Liver (tissue), 9 donors: ENCODE results near the gene PRKD3. TPM values are rescaled to one million over a fixed set of nuclear protein-coding genes. Genes with fewer than 3 reads are reported as not detected.

Experiments
- DNase-seq: peaks from one replicate; pipeline ENCODE4 v3.0.0-alpha.2; 2017; ENCODE audit warnings: low spot score
- H3K27ac ChIP-seq, 2 donors: one replicate each; pipeline ENCODE4 v1.7.0; 2013; ENCODE audit warnings: inconsistent platforms in 2 of 2, low read length in 2 of 2, control low read depth in 1 of 2, low read depth in 1 of 2, mild to moderate bottlenecking in 1 of 2
- H3K27me3 ChIP-seq, 4 donors: one replicate each; pipeline versions ENCODE4 v1.6.1 to v1.7.0; 2013; ENCODE audit warnings: low read length in 3 of 4, inconsistent platforms in 1 of 4, mild to moderate bottlenecking in 1 of 4, moderate library complexity in 1 of 4; ENCODE audit not compliant: control insufficient read depth in 4 of 4, insufficient read depth in 4 of 4
- H3K36me3 ChIP-seq, 4 donors: one replicate each; pipeline versions ENCODE4 v1.6.1 to v1.7.0; 2013; ENCODE audit warnings: low read length in 3 of 4, mild to moderate bottlenecking in 3 of 4, low read depth in 1 of 4, moderate library complexity in 1 of 4; ENCODE audit not compliant: control insufficient read depth in 4 of 4, insufficient read depth in 3 of 4
- H3K4me1 ChIP-seq, 4 donors: one replicate each; pipeline versions ENCODE4 v1.6.1 to v1.7.0; 2013; ENCODE audit warnings: low read length in 3 of 4, mild to moderate bottlenecking in 3 of 4, moderate library complexity in 1 of 4; ENCODE audit not compliant: control insufficient read depth in 4 of 4, insufficient read depth in 4 of 4
- H3K4me3 ChIP-seq, 3 donors: one replicate each; pipeline versions ENCODE4 v1.6.1 to v1.7.0; 2013; ENCODE audit warnings: low read length in 3 of 3, control low read depth in 1 of 3, low read depth in 1 of 3, mild to moderate bottlenecking in 1 of 3
- H3K9ac ChIP-seq, 2 donors: one replicate each; pipeline ENCODE4 v1.7.0; 2013; ENCODE audit warnings: low read length in 2 of 2, mild to moderate bottlenecking in 2 of 2, moderate library complexity in 2 of 2, control low read depth in 1 of 2, low read depth in 1 of 2
- H3K9me3 ChIP-seq, 4 donors: one replicate each; pipeline versions ENCODE4 v1.6.1 to v1.7.0; 2013; ENCODE audit warnings: low read length in 3 of 4; ENCODE audit not compliant: control insufficient read depth in 4 of 4
- EGR1 ChIP-seq, 2 donors: IDR thresholded peaks; 2 replicates each; pipeline ENCODE4 v1.6.1; 2016 to 2018; ENCODE audit warnings: antibody characterized with exemption in 2 of 2, low read depth in 2 of 2
- FOXA1 ChIP-seq: IDR thresholded peaks from 2 replicates; pipeline ENCODE4 v1.6.1; 2016; ENCODE audit warnings: antibody characterized with exemption
- FOXA2 ChIP-seq: IDR thresholded peaks from 2 replicates; pipeline ENCODE4 v1.6.1; 2016; ENCODE audit warnings: antibody characterized with exemption
- GABPA ChIP-seq, 2 donors: IDR thresholded peaks in 1 of 2; conservative IDR thresholded peaks in 1 of 2; 2 replicates each; pipeline ENCODE4 v1.6.1; 2016; ENCODE audit warnings: antibody characterized with exemption in 2 of 2, mild to moderate bottlenecking in 1 of 2, moderate library complexity in 1 of 2
- HNF4A ChIP-seq, 2 donors: conservative IDR thresholded peaks; 2 replicates each; pipeline ENCODE4 v1.6.1; 2016; ENCODE audit warnings: antibody characterized with exemption in 2 of 2, mild to moderate bottlenecking in 2 of 2
- HNF4G ChIP-seq: IDR thresholded peaks from 2 replicates; pipeline ENCODE4 v1.6.1; 2016; ENCODE audit warnings: antibody characterized with exemption
- JUND ChIP-seq, 2 donors: IDR thresholded peaks; 2 replicates each; pipeline ENCODE4 v1.6.1; 2016; ENCODE audit warnings: antibody characterized with exemption in 2 of 2
- NR2F2 ChIP-seq: IDR thresholded peaks from 2 replicates; pipeline ENCODE4 v1.6.1; 2016; ENCODE audit warnings: antibody characterized with exemption
- RAD21 ChIP-seq, 2 donors: IDR thresholded peaks; 2 replicates each; pipeline ENCODE4 v1.6.1; 2016; ENCODE audit warnings: antibody characterized with exemption in 2 of 2, mild to moderate bottlenecking in 2 of 2
- RXRA ChIP-seq, 2 donors: IDR thresholded peaks; 2 replicates each; pipeline ENCODE4 v1.6.1; 2017 to 2018; ENCODE audit warnings: antibody characterized with exemption in 2 of 2, mild to moderate bottlenecking in 1 of 2
- SP1 ChIP-seq: IDR thresholded peaks from 2 replicates; pipeline ENCODE4 v1.6.1; 2018; ENCODE audit warnings: antibody characterized with exemption, mild to moderate bottlenecking
- TAF1 ChIP-seq: conservative IDR thresholded peaks from 2 replicates; pipeline ENCODE4 v1.6.1; 2016; ENCODE audit warnings: antibody characterized with exemption, mild to moderate bottlenecking
- YY1 ChIP-seq: IDR thresholded peaks from 2 replicates; pipeline ENCODE4 v1.6.1; 2016; ENCODE audit warnings: antibody characterized with exemption, mild to moderate bottlenecking
- WGBS: extraction: QIAGEN DNeasy Blood & Tissue Kit; methylation state at CpG from one replicate; pipeline ENCODE4 v1.1.7; 2013; 5-methylcytosine and 5-hydroxymethylcytosine counted together
- polyA plus RNA-seq, 2 donors: library from polyadenylated mRNA; stranded (reverse) in 1 of 2; unstranded in 1 of 2; fragments of 200-250 nt in 1 of 2; fragments of >200 nt in 1 of 2; fragmentation: Nextera tagmentation in 1 of 2; extraction: Ambion mirVana in 1 of 2; gene quantifications; one replicate each; pipeline versions ENCODE4 v1.2.1 to v1.2.3, GENCODE V29; 2013 to 2015
- total RNA-seq, 2 donors: library from RNA; depleted of rRNA; stranded (reverse); fragments of >200 nt; gene quantifications; one replicate each; pipeline ENCODE4 v1.2.3, GENCODE V29; 2014
- TF ChIP-seq, protein P1 (sequence below): IDR thresholded peaks from 2 replicates; pipeline ENCODE4 v1.6.1; 2016; ENCODE audit warnings: antibody characterized with exemption
- TF ChIP-seq, protein P2 (sequence below): IDR thresholded peaks from 2 replicates; pipeline ENCODE4 v1.6.1; 2016; ENCODE audit warnings: antibody characterized with exemption, mild to moderate bottlenecking
- TF ChIP-seq, protein P3 (sequence below): IDR thresholded peaks from 2 replicates; pipeline ENCODE4 v1.6.1; 2016; ENCODE audit warnings: antibody characterized with exemption
- TF ChIP-seq, protein P4 (sequence below): fragments of 150-350 bp; IDR thresholded peaks from 2 replicates; pipeline ENCODE4 v1.5.1; 2017; ENCODE audit warnings: improper control_type of control experiment, low read depth, low read length; ENCODE audit not compliant: missing input control
- TF ChIP-seq, protein P5 (sequence below): IDR thresholded peaks from 2 replicates; pipeline ENCODE4 v1.6.1; 2016; ENCODE audit warnings: antibody characterized with exemption
- donor health status: healthy.
- donor health status: healthy.
- donor health status: healthy.
- donor health status: healthy.
- donor health status: healthy.

Gene PRKD3
- total and polyA plus RNA-seq, 4 donors = 4.4 to 19.7 (median 8.1) TPM

DNA sequence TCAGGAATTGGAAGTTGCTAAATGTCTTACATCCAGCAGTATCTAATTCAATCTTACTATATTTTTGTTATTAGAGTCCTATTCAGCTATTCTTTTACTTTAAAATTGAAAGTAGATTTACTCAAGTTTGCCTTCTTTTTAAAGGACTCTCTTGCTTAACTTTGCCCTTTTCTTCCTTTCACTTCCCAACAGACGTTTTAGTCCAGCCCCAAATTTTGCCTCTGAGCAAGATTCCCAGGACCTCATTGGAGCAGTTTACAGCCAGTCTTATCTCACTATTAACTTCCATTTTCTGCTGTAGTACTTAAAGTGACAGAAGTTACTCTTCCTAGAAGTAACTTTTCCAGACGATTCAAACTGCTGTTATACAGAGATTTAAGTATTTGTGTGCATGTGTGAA is 1.7 kb upstream of the PRKD3 start:
- Histone ChIP-seq H3K4me3 (peak overlapping the region in 2 of 3 donors; percentile 17 to 35), H3K4me1 (peaks cover 2 to 22% (median 9%) of the 10 kb centered on the region in 4 donors), H3K27me3 (no peaks in the 10 kb centered on the region), H3K36me3 (no peaks in the 10 kb centered on the region), H3K9ac (peak overlapping the region; percentile 50 to 52), H3K27ac (peak overlapping the region; percentile 40 to 97), H3K9me3 (no peaks in the 10 kb centered on the region)
- WGBS = 5% methylated on average over 2 of the region's 2 CpGs
- no peak for TF ChIP-seq HNF4G
- TF ChIP-seq FOXA2 = no peak
- TF ChIP-seq, protein P1, sequence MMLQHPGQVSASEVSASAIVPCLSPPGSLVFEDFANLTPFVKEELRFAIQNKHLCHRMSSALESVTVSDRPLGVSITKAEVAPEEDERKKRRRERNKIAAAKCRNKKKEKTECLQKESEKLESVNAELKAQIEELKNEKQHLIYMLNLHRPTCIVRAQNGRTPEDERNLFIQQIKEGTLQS = peak; percentile 34
- TF ChIP-seq RAD21 (IDR thresholded peaks at IDR 0.05) = peak in 1 of 2 donors; percentile 27
- TF ChIP-seq JUND (IDR thresholded peaks at IDR 0.05) = peak in 1 of 2 donors; percentile 74
- TF ChIP-seq SP1 = peak; percentile 77
- TF ChIP-seq RXRA (IDR thresholded peaks at IDR 0.05) = peak; percentile 29 to 39
- TF ChIP-seq TAF1 = no peak
- TF ChIP-seq HNF4A (conservative IDR thresholded peaks at IDR 0.05) = peak; percentile 64 to 79
- TF ChIP-seq, protein P2, sequence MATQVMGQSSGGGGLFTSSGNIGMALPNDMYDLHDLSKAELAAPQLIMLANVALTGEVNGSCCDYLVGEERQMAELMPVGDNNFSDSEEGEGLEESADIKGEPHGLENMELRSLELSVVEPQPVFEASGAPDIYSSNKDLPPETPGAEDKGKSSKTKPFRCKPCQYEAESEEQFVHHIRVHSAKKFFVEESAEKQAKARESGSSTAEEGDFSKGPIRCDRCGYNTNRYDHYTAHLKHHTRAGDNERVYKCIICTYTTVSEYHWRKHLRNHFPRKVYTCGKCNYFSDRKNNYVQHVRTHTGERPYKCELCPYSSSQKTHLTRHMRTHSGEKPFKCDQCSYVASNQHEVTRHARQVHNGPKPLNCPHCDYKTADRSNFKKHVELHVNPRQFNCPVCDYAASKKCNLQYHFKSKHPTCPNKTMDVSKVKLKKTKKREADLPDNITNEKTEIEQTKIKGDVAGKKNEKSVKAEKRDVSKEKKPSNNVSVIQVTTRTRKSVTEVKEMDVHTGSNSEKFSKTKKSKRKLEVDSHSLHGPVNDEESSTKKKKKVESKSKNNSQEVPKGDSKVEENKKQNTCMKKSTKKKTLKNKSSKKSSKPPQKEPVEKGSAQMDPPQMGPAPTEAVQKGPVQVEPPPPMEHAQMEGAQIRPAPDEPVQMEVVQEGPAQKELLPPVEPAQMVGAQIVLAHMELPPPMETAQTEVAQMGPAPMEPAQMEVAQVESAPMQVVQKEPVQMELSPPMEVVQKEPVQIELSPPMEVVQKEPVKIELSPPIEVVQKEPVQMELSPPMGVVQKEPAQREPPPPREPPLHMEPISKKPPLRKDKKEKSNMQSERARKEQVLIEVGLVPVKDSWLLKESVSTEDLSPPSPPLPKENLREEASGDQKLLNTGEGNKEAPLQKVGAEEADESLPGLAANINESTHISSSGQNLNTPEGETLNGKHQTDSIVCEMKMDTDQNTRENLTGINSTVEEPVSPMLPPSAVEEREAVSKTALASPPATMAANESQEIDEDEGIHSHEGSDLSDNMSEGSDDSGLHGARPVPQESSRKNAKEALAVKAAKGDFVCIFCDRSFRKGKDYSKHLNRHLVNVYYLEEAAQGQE = peak; percentile 59
- TF ChIP-seq EGR1 (IDR thresholded peaks at IDR 0.05; ENCODE audit: low read depth in 2 of 2) = peak in 1 of 2 donors; percentile 20
- peak; percentile 53 for TF ChIP-seq NR2F2
- peak; percentile 88 for TF ChIP-seq YY1
- TF ChIP-seq, protein P3, sequence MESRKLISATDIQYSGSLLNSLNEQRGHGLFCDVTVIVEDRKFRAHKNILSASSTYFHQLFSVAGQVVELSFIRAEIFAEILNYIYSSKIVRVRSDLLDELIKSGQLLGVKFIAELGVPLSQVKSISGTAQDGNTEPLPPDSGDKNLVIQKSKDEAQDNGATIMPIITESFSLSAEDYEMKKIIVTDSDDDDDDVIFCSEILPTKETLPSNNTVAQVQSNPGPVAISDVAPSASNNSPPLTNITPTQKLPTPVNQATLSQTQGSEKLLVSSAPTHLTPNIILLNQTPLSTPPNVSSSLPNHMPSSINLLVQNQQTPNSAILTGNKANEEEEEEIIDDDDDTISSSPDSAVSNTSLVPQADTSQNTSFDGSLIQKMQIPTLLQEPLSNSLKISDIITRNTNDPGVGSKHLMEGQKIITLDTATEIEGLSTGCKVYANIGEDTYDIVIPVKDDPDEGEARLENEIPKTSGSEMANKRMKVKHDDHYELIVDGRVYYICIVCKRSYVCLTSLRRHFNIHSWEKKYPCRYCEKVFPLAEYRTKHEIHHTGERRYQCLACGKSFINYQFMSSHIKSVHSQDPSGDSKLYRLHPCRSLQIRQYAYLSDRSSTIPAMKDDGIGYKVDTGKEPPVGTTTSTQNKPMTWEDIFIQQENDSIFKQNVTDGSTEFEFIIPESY = no peak
- TF ChIP-seq GABPA (IDR thresholded peaks at IDR 0.05 in 1 of 2, conservative IDR thresholded peaks at IDR 0.05 in 1 of 2) = peak; percentile 12 to 33
- no peak for TF ChIP-seq FOXA1
- TF ChIP-seq, protein P4, sequence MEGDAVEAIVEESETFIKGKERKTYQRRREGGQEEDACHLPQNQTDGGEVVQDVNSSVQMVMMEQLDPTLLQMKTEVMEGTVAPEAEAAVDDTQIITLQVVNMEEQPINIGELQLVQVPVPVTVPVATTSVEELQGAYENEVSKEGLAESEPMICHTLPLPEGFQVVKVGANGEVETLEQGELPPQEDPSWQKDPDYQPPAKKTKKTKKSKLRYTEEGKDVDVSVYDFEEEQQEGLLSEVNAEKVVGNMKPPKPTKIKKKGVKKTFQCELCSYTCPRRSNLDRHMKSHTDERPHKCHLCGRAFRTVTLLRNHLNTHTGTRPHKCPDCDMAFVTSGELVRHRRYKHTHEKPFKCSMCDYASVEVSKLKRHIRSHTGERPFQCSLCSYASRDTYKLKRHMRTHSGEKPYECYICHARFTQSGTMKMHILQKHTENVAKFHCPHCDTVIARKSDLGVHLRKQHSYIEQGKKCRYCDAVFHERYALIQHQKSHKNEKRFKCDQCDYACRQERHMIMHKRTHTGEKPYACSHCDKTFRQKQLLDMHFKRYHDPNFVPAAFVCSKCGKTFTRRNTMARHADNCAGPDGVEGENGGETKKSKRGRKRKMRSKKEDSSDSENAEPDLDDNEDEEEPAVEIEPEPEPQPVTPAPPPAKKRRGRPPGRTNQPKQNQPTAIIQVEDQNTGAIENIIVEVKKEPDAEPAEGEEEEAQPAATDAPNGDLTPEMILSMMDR = no peak
- TF ChIP-seq, protein P5, sequence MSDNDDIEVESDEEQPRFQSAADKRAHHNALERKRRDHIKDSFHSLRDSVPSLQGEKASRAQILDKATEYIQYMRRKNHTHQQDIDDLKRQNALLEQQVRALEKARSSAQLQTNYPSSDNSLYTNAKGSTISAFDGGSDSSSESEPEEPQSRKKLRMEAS = peak; percentile 36
- DNase-seq = no peak
